Breast epithelium (tissue), 3 donors: ENCODE measurements around the gene FOXE3.

Experiments
- POLR2AphosphoS5 ChIP-seq, 3 donors: sonication (generic); formaldehyde crosslinking; IDR thresholded peaks; one replicate each; pipeline ENCODE4 v1.6.1; 2017; ENCODE audit warnings: antibody characterized with exemption in 3 of 3
- TF ChIP-seq, protein P1 (sequence below), 3 donors: fragments of 450-650 bp; IDR thresholded peaks; one replicate each; pipeline ENCODE4 v1.5.1; 2016 to 2017; ENCODE audit warnings: antibody characterized with exemption in 3 of 3, mild to moderate bottlenecking in 3 of 3, moderate library complexity in 3 of 3

DNA sequence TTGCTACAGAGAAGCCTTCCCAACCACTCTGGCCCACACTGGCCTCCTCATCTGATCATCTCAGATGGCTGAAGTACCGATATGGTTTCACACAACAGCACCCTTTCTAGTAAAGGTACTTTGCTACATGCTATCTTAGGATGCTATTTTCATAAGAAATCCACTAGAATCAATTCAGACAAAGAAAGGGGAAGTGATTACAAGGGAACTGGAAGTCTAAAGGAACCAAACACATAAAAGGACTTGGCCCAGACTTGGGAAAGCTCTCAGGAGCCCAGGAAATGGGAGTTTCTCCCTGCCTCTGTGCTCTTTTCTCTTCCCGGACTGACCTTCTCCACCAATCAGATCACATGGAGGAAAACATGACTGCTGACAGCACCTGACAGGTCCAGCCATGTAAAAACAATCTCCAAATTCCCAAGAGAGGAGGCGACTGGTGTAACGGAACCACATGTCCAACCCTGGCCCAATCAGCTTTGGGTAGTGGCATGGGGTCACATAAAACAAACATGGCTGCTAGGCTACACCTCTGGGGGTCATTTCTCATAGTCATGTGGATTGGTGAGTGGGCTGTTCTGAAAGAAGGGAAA, 12.7 kb upstream of the FOXE3 start:
- TF ChIP-seq POLR2AphosphoS5 (IDR thresholded peaks at IDR 0.05): no peak
- TF ChIP-seq, protein P1, sequence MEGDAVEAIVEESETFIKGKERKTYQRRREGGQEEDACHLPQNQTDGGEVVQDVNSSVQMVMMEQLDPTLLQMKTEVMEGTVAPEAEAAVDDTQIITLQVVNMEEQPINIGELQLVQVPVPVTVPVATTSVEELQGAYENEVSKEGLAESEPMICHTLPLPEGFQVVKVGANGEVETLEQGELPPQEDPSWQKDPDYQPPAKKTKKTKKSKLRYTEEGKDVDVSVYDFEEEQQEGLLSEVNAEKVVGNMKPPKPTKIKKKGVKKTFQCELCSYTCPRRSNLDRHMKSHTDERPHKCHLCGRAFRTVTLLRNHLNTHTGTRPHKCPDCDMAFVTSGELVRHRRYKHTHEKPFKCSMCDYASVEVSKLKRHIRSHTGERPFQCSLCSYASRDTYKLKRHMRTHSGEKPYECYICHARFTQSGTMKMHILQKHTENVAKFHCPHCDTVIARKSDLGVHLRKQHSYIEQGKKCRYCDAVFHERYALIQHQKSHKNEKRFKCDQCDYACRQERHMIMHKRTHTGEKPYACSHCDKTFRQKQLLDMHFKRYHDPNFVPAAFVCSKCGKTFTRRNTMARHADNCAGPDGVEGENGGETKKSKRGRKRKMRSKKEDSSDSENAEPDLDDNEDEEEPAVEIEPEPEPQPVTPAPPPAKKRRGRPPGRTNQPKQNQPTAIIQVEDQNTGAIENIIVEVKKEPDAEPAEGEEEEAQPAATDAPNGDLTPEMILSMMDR (IDR thresholded peaks at IDR 0.05): no peak
